NCI-H526 (cell line): Measurements from ENCODE around the gene PKNOX2.

Experiments used
- DNase-seq, 2 experiments: peaks; one replicate each; lab custom pipeline; 2025; lab: John Stamatoyannopoulos, UW

The PKNOX2 gene

DNA sequence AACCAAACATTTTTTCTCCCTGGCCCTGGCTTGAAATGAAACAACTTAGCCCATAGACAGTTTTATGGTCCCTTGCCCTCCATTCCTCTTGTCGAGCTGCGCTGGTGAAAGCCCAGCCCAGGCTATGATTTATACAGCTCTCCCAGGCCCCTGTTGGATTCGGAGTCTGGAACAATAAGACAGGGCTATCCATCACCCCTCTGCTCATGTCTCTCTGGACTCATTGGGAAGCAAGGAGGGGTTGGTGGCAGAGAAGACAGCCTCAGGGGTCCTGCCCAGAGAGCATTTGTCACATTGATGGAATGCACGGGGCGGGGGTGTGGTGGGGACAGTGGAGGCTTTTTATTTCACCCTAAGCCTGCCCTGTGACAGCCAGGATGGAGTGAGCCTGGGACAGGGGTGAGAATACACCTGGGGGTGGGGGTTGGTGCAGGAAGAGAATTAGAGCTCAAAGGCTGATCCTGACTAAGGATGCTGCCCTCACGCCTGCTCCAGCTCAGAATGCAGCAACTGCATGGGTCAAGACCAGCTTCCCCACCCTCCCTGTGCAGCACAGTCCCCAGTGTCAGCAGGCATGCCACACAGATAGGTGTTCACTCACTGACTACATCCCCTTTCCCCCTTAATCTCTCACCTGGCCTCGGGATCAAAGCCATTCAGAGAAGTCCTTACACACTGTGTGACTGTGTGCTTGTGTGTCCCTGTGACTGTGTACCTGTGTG is 10.0 kb upstream of the PKNOX2 start:
- DNase-seq: no peak

DNA sequence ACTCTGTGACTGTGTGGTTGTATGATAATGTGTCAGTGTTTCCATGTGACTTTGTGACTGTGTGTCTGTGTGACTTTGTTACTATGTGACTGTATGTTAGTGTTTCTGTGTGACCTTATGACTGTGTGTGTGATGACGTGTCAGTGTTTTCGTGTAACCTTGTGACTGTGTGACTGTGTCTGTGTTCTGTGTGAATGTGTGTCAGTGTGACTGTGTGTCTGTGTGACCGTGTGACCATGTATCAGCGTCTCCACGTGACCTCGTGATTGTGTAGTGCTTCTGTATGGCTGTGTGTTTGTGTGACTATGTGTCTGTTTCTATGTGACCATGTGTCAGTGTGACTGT is 9.5 kb upstream of the PKNOX2 start:
- DNase-seq: no peak

DNA sequence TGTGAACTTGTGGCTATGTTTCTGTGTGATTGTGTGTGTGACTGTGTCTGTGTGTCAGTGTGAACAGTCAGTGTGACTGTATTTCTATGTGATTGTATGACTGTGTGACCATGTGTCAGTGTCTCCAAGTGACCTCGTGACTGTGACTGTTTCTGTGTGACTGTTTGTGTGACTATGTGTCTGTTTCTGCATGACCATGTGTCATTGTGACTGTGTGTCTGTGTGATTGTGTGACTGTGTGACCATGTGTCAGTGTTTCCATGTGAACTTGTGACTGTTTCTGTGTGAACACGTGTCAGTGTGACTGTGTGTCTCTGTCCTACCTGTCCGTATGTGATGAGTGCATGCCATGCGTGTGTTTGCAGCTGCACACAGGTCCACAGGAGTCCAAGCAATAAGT is 8.8 kb upstream of the PKNOX2 start:
- DNase-seq: no peak

DNA sequence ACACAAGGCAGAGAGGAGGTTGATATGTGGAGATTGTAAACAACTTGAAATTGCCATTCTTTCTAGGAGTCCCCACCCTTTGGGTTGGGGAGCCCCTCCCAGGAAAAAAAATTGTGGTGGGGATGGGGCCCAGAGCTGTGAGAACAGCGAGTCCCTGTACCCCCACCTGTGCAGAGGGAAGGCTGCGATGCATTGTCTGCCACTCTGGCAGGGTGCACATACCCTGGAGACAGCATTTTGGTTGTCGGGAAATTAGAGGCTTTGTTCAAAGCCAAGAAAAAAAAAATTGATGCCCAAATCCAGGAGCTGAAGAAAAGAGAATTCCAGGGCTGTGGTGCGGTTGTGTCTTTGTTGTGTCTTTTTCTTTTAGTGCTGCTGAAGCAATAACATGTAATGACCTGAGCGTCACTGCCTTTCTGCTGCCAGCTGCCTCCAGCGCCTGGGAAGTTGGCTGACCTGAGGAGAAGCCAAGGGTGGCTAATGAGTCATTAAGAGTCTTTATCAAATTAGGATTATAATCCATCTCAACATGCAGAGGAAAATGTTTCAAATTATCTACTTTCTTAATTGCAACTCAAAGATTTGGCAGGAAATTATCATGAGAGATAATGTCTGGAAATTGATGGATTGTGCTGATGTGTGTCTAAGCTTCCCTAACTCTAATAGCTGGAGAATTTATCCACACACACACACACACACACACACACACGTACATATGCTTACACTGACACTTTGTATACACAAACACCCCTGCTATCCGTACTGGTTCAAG is 8.0 kb upstream of the PKNOX2 start:
- DNase-seq: no peak

DNA sequence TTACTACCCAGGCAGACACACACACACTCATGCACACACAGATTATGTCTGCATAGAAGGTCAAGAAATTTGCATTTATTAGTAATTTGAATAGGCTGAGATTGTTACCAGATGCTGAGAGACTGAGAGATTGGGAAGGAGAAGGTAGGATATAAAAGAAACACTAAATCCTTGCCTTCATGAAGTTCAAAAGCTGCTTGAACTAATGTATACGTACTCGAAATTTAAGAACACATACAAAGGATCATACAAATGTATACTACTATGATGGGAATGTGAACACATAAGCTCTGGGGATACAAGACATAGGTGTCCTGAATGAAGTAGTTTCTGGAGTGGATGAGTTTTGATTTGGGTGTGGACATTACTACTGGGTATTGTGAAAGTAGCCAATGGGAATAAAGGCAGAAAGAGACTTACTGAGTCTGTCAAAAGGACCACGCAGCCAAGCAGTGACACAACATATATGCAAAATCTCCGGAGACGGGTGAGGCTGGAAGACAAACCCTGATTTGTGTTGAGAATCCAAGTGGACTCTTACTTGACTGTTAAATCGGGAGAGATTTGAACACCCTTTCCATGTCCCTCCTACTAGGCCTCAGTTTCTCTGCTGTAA is 7.3 kb upstream of the PKNOX2 start:
- peak; percentile 34 to 71 for DNase-seq

GRCh38 chr11:125157953-125158680 is 6.4 kb upstream of the PKNOX2 start:
- DNase-seq: peak in 1 of 2 experiments; percentile 30

DNA sequence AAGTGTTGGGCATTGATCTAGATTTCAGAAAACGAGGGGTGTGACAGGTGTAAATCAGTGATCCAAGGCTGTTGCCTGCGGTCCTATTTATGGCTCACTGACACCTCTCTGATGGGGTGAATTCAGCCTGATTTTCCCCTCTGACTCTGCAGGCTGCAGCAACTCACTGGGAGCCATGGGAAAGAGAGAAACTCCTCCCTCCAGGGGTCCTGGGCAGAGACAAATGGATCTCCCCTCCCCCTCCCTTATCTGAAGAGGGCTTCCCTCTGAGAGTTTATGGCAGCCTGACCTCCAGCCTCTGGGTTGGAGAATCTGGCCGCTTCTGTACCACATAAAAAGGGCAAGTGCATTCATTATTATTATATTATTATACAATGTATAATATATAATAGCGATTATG is 1.8 kb upstream of the PKNOX2 start:
- DNase-seq: no peak

DNA sequence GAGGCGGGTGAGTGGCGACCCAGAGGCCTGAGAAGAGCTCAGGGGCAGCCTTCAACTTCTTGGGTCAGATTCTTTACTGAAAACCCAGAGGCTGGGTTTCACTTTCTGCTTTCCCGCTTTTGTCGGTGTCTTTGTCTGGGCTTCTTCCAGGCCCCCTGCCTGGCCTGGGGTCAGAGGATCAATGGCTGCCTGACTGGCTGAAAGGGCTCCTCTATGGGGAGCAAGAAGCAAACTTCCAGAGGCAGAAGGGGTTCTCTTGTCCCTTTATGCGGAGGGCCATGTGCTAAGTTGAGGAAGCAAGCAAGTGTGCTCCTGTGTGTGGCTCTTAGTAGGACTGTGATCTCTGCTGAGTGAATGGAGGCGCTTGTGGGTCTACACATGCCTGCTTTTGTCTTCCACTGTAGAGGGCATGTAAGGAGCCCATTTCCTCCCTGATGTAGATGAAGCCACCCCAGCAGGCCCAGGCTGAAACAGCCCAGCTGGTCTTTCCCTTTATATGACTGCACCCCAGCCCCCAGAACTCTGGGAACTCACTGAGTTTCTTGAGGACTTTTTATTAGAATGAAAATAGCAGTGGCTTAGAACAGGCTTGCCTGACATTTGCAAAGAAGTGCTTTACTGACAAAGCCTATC is 1.0 kb upstream of the PKNOX2 start:
- DNase-seq: no peak

- DNase-seq: peak; percentile 66 to 84
Observed at GRCh38 chr11:125164091-125164421, 495 bp upstream of the PKNOX2 start.

GRCh38 chr11:125165111-125165842 is 726 bp downstream of the PKNOX2 start:
- DNase-seq: peak in 1 of 2 experiments; percentile 93

GRCh38 chr11:125165843-125166763 is 1.6 kb downstream of the PKNOX2 start:
- peak in 1 of 2 experiments; percentile 51 for DNase-seq

- DNase-seq: no peak
Observed at GRCh38 chr11:125166764-125167291, 2.3 kb downstream of the PKNOX2 start.

- no peak for DNase-seq
Observed at GRCh38 chr11:125167292-125167953, 2.9 kb downstream of the PKNOX2 start.

DNA sequence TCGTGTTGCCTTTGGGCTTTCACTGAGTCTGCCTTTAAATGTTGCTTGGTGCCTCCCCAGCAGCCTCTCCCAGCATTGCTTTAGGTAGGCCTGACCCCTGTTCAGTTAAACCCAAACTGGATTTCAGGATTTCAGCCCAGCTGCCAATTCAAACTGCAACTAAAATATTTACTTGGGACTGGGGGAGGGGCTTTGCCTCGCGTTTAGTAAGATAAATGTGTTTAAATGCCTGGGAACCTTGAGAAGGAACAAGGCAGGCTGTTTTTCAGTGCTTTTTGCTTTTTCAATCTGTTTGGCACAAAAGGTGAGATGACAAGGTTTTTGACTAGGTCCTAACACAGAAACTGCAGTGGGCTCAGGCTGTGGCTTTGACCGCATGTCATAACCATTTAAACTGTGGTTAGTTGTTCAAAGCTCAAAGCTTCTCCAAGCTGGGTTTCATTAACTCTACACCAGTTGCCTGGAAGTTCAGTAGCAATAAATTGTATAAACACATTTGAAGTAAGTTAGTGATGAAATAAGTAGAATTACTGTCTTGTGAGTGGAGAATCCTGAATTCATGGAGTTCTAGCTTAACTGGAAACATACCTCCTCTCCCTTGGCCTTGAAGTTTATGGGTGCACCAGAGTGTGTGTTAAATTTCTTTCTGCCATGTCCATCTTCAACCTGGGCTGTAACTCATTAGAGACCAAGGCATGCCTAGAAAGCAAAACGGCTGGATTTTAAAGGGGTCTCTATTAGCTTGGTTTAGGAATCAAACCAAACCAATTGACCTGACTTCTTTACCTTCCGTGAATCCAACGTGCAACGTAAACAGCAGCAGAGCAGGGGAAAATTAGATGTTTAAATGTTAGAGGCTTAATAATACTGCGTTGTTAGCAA is 3.6 kb downstream of the PKNOX2 start:
- no peak for DNase-seq

DNA sequence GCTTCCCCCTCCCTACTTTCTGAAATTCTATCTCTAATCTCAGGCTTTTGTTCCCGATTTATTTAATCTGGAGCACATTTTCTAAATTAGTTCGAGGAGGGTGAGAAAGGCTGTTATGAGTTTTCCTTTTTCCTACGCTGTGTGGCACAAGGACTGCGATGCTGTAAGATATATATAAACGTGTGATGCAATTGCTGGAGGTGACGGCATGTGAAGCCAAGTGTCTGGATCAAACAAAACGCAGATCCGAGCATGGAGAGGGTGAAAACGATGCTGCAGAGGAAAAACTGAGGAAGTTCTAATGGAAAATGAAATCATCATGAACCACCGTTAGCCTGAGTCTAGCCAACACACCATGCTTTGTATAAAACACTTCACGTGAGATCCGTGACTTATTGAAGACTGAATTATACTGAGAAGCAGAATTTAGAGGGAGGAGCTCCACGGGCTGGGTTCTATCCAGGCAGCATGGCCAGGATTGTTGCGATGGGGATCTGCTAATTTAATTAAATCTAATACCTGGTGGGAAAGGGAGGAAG is 4.4 kb downstream of the PKNOX2 start:
- no peak for DNase-seq

DNA sequence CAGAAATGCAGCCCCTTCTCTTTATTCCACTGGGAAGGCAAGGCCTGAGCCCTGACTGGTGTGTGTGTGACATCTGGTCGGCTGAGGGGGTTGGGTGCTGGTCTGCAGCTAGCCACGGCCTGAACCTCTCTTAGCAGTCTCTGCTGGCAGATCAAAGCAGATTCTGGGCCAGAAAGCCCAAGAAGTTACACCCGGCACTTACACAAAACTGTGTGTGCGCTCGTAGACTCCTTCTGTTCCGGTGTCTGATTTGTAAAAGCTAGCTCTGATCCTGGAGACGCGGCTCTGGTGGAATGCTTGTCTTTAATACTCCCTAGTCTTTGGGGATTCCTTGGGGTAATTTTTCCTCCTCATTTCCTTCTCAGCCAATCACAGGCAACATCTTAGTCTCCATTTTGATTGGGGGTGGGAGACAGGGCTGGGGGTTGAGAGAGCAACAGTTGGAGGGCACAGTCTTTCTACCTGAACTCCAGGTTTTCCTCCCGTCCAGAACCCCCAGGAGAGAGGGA is 5.5 kb downstream of the PKNOX2 start:
- DNase-seq: no peak

GRCh38 chr11:125170510-125171031 is 6.0 kb downstream of the PKNOX2 start:
- DNase-seq: no peak

DNA sequence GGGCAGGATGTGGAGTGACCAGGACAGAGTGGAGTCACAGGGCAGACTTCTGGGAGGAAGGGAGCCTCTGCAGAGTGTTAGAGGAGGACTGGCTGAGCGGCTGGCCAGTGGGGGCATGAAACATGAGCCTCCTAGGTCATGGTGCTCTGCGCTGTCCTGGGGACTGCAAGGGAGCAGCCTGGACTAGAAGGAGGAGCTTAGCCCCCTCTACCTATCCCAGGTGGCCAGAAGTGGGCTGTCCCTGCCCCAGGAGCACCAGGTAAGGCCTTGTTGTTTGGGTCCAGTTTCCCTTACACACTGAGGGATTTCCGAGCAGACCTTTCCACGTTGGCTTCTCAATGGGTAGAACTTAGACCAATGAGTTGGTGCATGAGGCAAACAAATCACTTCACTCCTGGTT is 7.4 kb downstream of the PKNOX2 start:
- no peak for DNase-seq
